Measurements from ENCODE around the gene ABHD12B. TPM values are rescaled to one million over a fixed set of nuclear protein-coding genes. Genes with fewer than 3 reads are reported as not detected.

The ABHD12B gene
- total RNA-seq, 1 experiment from 2014 or later = not detected

- H3K27me3 Mint-ChIP-seq (ENCODE audit: unreplicated experiment) = no peaks in the 10 kb centered on the region
- CTCF ChIA-PET = interaction anchor here (0.9 to 1.4 kb wide), 2 partner anchors 44 to 84 kb away, joined by 3 to 4 read pairs; no protein-coding TSS in a partner anchor
These were observed 72.2 kb downstream of the ABHD12B start, which contains the start of gene PYGL for GRCh38 chr14:50943943-50944646. TSS of gene PYGL (minus strand) at chr14:50944483. CDS start at chr14:50944403, 80 bp downstream.

GRCh38 chr14:50944647-50945413, 73.0 kb downstream of the ABHD12B start:
- H3K4me1 Mint-ChIP-seq (ENCODE audit: low read depth, unreplicated experiment) = no peaks in the 10 kb centered on the region
- H3K9me3 Mint-ChIP-seq (ENCODE audit: low read depth, unreplicated experiment) = no peaks in the 10 kb centered on the region
- peak; percentile 47 for DNase-seq
- no TSS peak for BruUV-seq (replicated peaks)
- no peak for TF ChIP-seq CTCF (IDR thresholded peaks at IDR 0.05; ENCODE audit: unreplicated experiment)
- intact Hi-C loops (cut with micrococcal nuclease; ENCODE audit: unreplicated experiment) = no loop called here
- CTCF ChIA-PET = interaction anchor here (1.4 kb wide), 1 partner anchor 85 kb away, joined by 4 read pairs; no protein-coding TSS in a partner anchor
- H3K36me3 Mint-ChIP-seq (ENCODE audit: insufficient read depth, unreplicated experiment) = peaks cover 19% of the 10 kb centered on the region
- H3K27ac Mint-ChIP-seq (ENCODE audit: unreplicated experiment) = peak overlapping the region; percentile 67
- no peaks in the 10 kb centered on the region for H3K27me3 Mint-ChIP-seq (ENCODE audit: unreplicated experiment)
- peak overlapping the region; percentile 80 for H3K4me3 Mint-ChIP-seq (ENCODE audit: low read depth, unreplicated experiment)

More at GRCh38 chr14:50943943-50944646, 72.2 kb downstream of the ABHD12B start, which contains the start of gene PYGL:
- no peak for TF ChIP-seq CTCF (IDR thresholded peaks at IDR 0.05; ENCODE audit: unreplicated experiment)
- intact Hi-C loops (cut with micrococcal nuclease; ENCODE audit: unreplicated experiment) = no loop called here
- H3K27ac Mint-ChIP-seq (ENCODE audit: unreplicated experiment) = peak within 1 kb of the TSS; percentile 67
- H3K4me1 Mint-ChIP-seq (ENCODE audit: low read depth, unreplicated experiment) = no peaks in the 10 kb centered on the region
- DNase-seq = peak; percentile 77
- H3K4me3 Mint-ChIP-seq (ENCODE audit: low read depth, unreplicated experiment) = peak within 1 kb of the TSS; percentile 80
- H3K9me3 Mint-ChIP-seq (ENCODE audit: low read depth, unreplicated experiment) = no peaks in the 10 kb centered on the region
- H3K36me3 Mint-ChIP-seq (ENCODE audit: insufficient read depth, unreplicated experiment) = peaks cover 19% of the 10 kb centered on the region
- no TSS peak for BruUV-seq (replicated peaks)

- no peak overlapping the region for H3K4me3 Mint-ChIP-seq (ENCODE audit: low read depth, unreplicated experiment)
- peaks cover 19% of the 10 kb centered on the region for H3K36me3 Mint-ChIP-seq (ENCODE audit: insufficient read depth, unreplicated experiment)
- H3K9me3 Mint-ChIP-seq (ENCODE audit: low read depth, unreplicated experiment) = no peaks in the 10 kb centered on the region
- no peak overlapping the region for H3K27ac Mint-ChIP-seq (ENCODE audit: unreplicated experiment)
- intact Hi-C loops (cut with micrococcal nuclease; ENCODE audit: unreplicated experiment) = no loop called here
- no peak for DNase-seq
- no TSS peak for BruUV-seq (replicated peaks)
- no peaks in the 10 kb centered on the region for H3K4me1 Mint-ChIP-seq (ENCODE audit: low read depth, unreplicated experiment)
- CTCF ChIA-PET = no interaction called here
- TF ChIP-seq CTCF (IDR thresholded peaks at IDR 0.05; ENCODE audit: unreplicated experiment) = no peak
- no peaks in the 10 kb centered on the region for H3K27me3 Mint-ChIP-seq (ENCODE audit: unreplicated experiment)
These were observed 74.5 kb downstream of the ABHD12B start for GRCh38 chr14:50946234-50946935.

GRCh38 chr14:50947446-50947845, 75.6 kb downstream of the ABHD12B start:
- Mint-ChIP-seq H3K9me3 (ENCODE audit: low read depth, unreplicated experiment) (no peaks in the 10 kb centered on the region), H3K27ac (ENCODE audit: unreplicated experiment) (no peak overlapping the region), H3K4me1 (ENCODE audit: low read depth, unreplicated experiment) (no peaks in the 10 kb centered on the region), H3K36me3 (ENCODE audit: insufficient read depth, unreplicated experiment) (peaks cover 19% of the 10 kb centered on the region), H3K4me3 (ENCODE audit: low read depth, unreplicated experiment) (no peak overlapping the region), H3K27me3 (ENCODE audit: unreplicated experiment) (no peaks in the 10 kb centered on the region)
- CTCF ChIA-PET = no interaction called here
- BruUV-seq (replicated peaks) = no TSS peak
- no peak for DNase-seq
- no peak for TF ChIP-seq CTCF (IDR thresholded peaks at IDR 0.05; ENCODE audit: unreplicated experiment)
- intact Hi-C loops (cut with micrococcal nuclease; ENCODE audit: unreplicated experiment) = no loop called here
